ENCODE data around the gene CAPN5. TPM values are rescaled to one million over a fixed set of nuclear protein-coding genes. Genes with fewer than 3 reads are reported as not detected.

CAPN5 gene
- polyA plus RNA-seq, 1 experiment: 18.4 TPM

GRCh38 chr11:77159219-77159936 lies 92.6 kb downstream of the CAPN5 start:
- POLR2A ChIA-PET: no interaction called here
- Histone ChIP-seq H3K4me3 (ENCODE audit: low read depth, low read length) (no peak overlapping the region), H3K27me3 (ENCODE audit: control insufficient read depth, insufficient read depth, low read length) (peaks cover 2% of the 10 kb centered on the region), H3K36me3 (ENCODE audit: control insufficient read depth, insufficient read depth, low read length) (no peaks in the 10 kb centered on the region)
- no peak for DNase-seq (ENCODE audit: low read depth)
- CTCF ChIA-PET: no interaction called here
- TF ChIP-seq CTCF (IDR thresholded peaks at IDR 0.05; ENCODE audit: insufficient read depth, low read depth, low read length): no peak

GRCh38 chr11:77159937-77160495 lies 93.2 kb downstream of the CAPN5 start:
- Histone ChIP-seq H3K27me3 (ENCODE audit: control insufficient read depth, insufficient read depth, low read length) (peaks cover 2% of the 10 kb centered on the region), H3K4me3 (ENCODE audit: low read depth, low read length) (no peak overlapping the region), H3K36me3 (ENCODE audit: control insufficient read depth, insufficient read depth, low read length) (no peaks in the 10 kb centered on the region)
- no peak for DNase-seq (ENCODE audit: low read depth)
- TF ChIP-seq CTCF (IDR thresholded peaks at IDR 0.05; ENCODE audit: insufficient read depth, low read depth, low read length): no peak
- POLR2A ChIA-PET: no interaction called here
- CTCF ChIA-PET: no interaction called here

- Histone ChIP-seq H3K36me3 (ENCODE audit: control insufficient read depth, insufficient read depth, low read length) (no peaks in the 10 kb centered on the region), H3K4me3 (ENCODE audit: low read depth, low read length) (no peak overlapping the region), H3K27me3 (ENCODE audit: control insufficient read depth, insufficient read depth, low read length) (peaks cover 2% of the 10 kb centered on the region)
- TF ChIP-seq CTCF (IDR thresholded peaks at IDR 0.05; ENCODE audit: insufficient read depth, low read depth, low read length): no peak
- no peak for DNase-seq (ENCODE audit: low read depth)
- CTCF ChIA-PET: interaction anchor here (2.3 kb wide), 1 partner anchor 36 kb away, joined by 6 read pairs; no protein-coding TSS in a partner anchor
- POLR2A ChIA-PET: no interaction called here
Measured at GRCh38 chr11:77163271-77163670, 96.5 kb downstream of the CAPN5 start.

GRCh38 chr11:77165066-77165465 lies 98.3 kb downstream of the CAPN5 start:
- ChIA-PET CTCF (interaction anchor here (1.2 kb wide), 1 partner anchor 9 kb away, joined by 4 read pairs; no protein-coding TSS in a partner anchor), POLR2A (no interaction called here)
- Histone ChIP-seq H3K4me3 (ENCODE audit: low read depth, low read length) (no peak overlapping the region), H3K27me3 (ENCODE audit: control insufficient read depth, insufficient read depth, low read length) (no peaks in the 10 kb centered on the region; the same call in none of the 2 replicates), H3K36me3 (ENCODE audit: control insufficient read depth, insufficient read depth, low read length) (no peaks in the 10 kb centered on the region)
- DNase-seq (ENCODE audit: low read depth): no peak
- TF ChIP-seq CTCF (IDR thresholded peaks at IDR 0.05; ENCODE audit: insufficient read depth, low read depth, low read length): no peak

- Histone ChIP-seq H3K27me3 (ENCODE audit: control insufficient read depth, insufficient read depth, low read length) (no peaks in the 10 kb centered on the region; the same call in none of the 2 replicates), H3K36me3 (ENCODE audit: control insufficient read depth, insufficient read depth, low read length) (no peaks in the 10 kb centered on the region), H3K4me3 (ENCODE audit: low read depth, low read length) (no peak overlapping the region)
- POLR2A ChIA-PET: no interaction called here
- no peak for DNase-seq (ENCODE audit: low read depth)
- CTCF ChIA-PET: interaction anchor here (0.6 to 1.5 kb wide), 4 partner anchors 8 to 133 kb away, joined by 3 to 4 read pairs (median 4); no protein-coding TSS in a partner anchor
- no peak for TF ChIP-seq CTCF (IDR thresholded peaks at IDR 0.05; ENCODE audit: insufficient read depth, low read depth, low read length)
Measured at GRCh38 chr11:77166021-77166420, 99.2 kb downstream of the CAPN5 start.
